RWPE2 (cell line): ENCODE results near the gene BEST1.

Source experiments
- ATAC-seq: fragments of 200-7000 bp; cut with Tn5 transposase; 3 replicates; pipeline ENCODE4 v1.9.1; 2021; ENCODE audit warnings: low read depth
- DNase-seq: peaks from one replicate; pipeline ENCODE4 v3.0.0-alpha.2; 2020; ENCODE audit warnings: low spot score
- H3K27ac ChIP-seq: fragments of 450-650 bp; 2 replicates; pipeline ENCODE4 v1.5.1; 2017; ENCODE audit warnings: mild to moderate bottlenecking; ENCODE audit not compliant: poor library complexity, severe bottlenecking
- H3K27me3 ChIP-seq: fragments of 250-450 bp; sonication (Bioruptor Pico); 2 replicates; pipeline ENCODE4 v1.5.1; 2021; ENCODE audit warnings: mild to moderate bottlenecking, moderate library complexity; ENCODE audit not compliant: insufficient read depth, poor library complexity, severe bottlenecking
- H3K36me3 ChIP-seq: fragments of 250-450 bp; sonication (Bioruptor Pico); 2 replicates; pipeline ENCODE4 v1.5.1; 2020; ENCODE audit warnings: low read depth, mild to moderate bottlenecking, moderate library complexity
- H3K4me1 ChIP-seq: fragments of 250-450 bp; sonication (Bioruptor Pico); 2 replicates; pipeline ENCODE4 v1.5.1; 2021; ENCODE audit warnings: mild to moderate bottlenecking, moderate library complexity; ENCODE audit not compliant: insufficient read depth, poor library complexity, severe bottlenecking
- H3K4me3 ChIP-seq: fragments of 250-450 bp; sonication (Bioruptor Pico); 2 replicates; pipeline ENCODE4 v1.5.1; 2021; ENCODE audit warnings: mild to moderate bottlenecking, moderate library complexity; ENCODE audit not compliant: severe bottlenecking
- H3K9me3 ChIP-seq: fragments of 250-450 bp; sonication (Bioruptor Pico); 2 replicates; pipeline ENCODE4 v1.5.1; 2021; ENCODE audit warnings: mild to moderate bottlenecking, moderate library complexity; ENCODE audit not compliant: severe bottlenecking
- TF ChIP-seq, protein P1 (sequence below): fragments of 450-650 bp; IDR thresholded peaks from one replicate; pipeline ENCODE4 v1.5.1; 2017; ENCODE audit warnings: mild to moderate bottlenecking, moderate library complexity; ENCODE audit not compliant: poor library complexity, severe bottlenecking

Gene BEST1

DNA sequence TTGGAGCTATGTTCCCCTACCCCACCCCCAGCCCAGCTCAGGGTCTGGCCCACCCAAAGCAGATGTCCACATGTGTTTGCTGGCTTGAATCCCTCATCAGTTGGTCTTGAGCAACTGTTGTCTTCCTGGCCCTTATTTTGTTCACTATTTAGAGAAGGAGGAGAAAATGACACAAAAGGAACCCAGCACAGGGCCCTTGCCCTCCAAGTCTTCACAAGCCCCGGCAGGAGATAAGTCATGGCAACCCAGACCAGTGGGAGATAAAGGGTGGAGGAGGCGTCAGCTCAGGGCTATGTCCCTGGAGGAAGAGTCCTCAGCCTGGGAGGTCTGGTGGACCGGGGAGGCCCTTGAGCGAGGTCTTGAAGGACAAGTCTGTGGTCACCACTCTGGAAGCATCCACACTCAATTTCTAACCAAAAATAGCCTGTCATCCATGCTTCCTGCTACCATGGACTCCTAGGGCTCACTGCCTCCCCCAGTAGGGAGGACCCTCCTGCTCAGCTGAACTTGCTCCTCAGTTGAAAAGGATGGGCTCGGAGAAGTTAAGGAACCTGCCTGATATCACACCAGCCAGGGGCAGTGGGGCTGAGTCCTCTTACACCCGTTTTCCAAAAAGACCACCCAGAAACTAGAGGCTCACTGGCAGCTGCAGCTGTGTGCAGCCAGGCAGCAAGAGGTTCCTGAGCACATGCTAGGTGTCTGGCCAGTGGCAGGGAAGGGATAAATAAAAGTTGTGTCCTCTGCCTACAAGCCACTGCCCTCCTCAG, 31.0 kb upstream of the BEST1 start:
- no peak overlapping the region for H3K27ac ChIP-seq
- DNase-seq = no peak
- no peaks in the 10 kb centered on the region for H3K36me3 ChIP-seq
- no peak overlapping the region for H3K4me3 ChIP-seq
- no peaks in the 10 kb centered on the region for H3K4me1 ChIP-seq
- ATAC-seq = no peak
- TF ChIP-seq, protein P1, sequence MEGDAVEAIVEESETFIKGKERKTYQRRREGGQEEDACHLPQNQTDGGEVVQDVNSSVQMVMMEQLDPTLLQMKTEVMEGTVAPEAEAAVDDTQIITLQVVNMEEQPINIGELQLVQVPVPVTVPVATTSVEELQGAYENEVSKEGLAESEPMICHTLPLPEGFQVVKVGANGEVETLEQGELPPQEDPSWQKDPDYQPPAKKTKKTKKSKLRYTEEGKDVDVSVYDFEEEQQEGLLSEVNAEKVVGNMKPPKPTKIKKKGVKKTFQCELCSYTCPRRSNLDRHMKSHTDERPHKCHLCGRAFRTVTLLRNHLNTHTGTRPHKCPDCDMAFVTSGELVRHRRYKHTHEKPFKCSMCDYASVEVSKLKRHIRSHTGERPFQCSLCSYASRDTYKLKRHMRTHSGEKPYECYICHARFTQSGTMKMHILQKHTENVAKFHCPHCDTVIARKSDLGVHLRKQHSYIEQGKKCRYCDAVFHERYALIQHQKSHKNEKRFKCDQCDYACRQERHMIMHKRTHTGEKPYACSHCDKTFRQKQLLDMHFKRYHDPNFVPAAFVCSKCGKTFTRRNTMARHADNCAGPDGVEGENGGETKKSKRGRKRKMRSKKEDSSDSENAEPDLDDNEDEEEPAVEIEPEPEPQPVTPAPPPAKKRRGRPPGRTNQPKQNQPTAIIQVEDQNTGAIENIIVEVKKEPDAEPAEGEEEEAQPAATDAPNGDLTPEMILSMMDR = no peak
- peaks cover 11% of the 10 kb centered on the region for H3K27me3 ChIP-seq
- H3K9me3 ChIP-seq = no peaks in the 10 kb centered on the region

DNA sequence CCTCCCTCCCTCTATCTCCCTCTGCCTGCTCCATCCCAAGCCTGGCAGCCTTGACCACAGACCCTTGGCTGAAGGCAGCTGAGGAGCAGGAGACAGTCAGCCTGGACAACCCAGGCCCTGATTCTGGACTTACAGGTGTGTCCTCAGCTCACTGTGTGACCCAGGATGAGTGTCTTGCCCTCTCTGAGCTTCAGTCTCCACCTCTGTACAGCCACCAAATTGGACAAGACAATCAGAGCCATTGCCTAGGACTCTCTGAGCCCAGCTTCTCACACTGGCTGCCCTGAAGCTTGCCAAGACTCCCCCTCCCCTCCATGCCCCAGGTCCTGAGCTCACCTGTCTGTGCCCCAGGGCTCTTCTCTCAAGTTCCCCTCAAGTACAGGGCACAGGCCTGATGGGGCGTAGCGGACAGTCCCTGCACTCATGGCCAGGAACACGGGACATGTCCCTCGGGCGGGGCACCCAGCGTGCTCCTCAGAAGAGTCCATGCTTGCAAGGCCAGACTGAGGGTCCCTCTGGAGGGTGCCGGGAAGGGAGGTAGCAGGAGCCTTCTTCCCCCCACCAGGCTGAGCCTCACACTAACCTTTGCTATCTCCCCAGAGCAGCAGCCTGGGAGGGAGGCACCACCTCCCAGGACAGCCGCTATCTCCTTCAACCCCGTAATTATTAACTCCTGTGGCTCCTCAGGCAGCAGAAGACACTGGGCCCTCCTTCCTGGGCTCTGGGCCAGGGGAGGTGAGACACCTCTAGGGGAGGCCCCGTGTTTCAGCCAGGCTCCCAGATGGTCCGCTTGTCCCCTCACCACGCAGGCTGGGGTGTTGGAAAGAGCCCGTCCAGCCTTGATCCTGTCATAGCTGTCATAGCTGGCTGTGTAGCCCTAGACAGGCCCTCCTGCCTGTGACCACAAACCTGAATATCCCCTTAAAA, 30.2 kb upstream of the BEST1 start:
- no peaks in the 10 kb centered on the region for H3K36me3 ChIP-seq
- no peak overlapping the region for H3K27ac ChIP-seq
- peak; percentile 30; the same call in 2 of the 3 replicates for ATAC-seq
- TF ChIP-seq, protein P1 = no peak
- H3K4me3 ChIP-seq = no peak overlapping the region
- no peaks in the 10 kb centered on the region for H3K9me3 ChIP-seq
- H3K4me1 ChIP-seq = no peaks in the 10 kb centered on the region
- DNase-seq = peak; percentile 61
- H3K27me3 ChIP-seq = peaks cover 11% of the 10 kb centered on the region

DNA sequence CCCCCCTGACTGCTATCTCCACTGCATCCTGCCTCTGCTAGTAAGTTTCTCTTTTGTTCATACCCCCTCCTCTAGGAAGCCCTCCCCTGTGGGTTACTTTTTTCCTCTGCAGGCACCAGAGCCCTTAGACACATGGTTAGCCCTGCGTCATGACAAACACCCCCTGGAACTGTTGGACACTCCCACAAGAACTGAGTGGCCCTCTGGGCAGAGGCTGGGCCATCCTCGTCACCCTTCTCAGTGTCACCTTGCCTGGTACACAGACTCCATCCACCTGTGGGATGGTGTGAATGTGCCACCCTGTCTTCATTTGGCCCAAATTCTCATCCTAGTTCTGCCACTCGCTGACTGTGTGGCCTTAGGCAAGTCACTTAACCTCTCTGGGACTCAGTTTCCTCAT, 28.7 kb upstream of the BEST1 start:
- H3K27me3 ChIP-seq = peaks cover 11% of the 10 kb centered on the region
- TF ChIP-seq, protein P1 = no peak
- H3K27ac ChIP-seq = no peak overlapping the region
- DNase-seq (no peak), ATAC-seq (no peak)
- H3K36me3 ChIP-seq = no peaks in the 10 kb centered on the region
- no peak overlapping the region for H3K4me3 ChIP-seq
- H3K4me1 ChIP-seq = no peaks in the 10 kb centered on the region
- no peaks in the 10 kb centered on the region for H3K9me3 ChIP-seq

DNA sequence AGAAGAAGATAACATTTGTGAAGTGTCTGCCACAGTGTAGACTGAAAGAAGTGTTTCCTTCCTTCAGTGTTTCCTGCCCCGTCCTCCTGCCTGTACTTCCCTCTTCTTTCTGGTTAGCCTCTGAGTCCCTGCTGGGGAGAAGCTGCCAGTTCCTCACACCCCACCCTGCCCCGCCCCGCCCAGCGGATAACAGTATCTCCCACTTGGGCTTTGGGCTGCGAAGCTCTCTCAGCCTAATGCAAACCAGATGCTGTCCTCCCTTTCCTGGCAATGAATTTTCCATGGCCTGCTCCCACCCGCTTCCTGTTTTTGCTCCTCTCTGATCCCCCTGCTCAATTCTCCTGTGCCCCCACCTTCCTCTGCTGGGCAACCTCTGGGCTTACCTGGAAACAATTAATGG, 27.6 kb upstream of the BEST1 start:
- Histone ChIP-seq H3K9me3 (no peaks in the 10 kb centered on the region), H3K4me1 (no peaks in the 10 kb centered on the region), H3K4me3 (no peak overlapping the region), H3K27me3 (peaks cover 11% of the 10 kb centered on the region), H3K36me3 (no peaks in the 10 kb centered on the region), H3K27ac (no peak overlapping the region)
- TF ChIP-seq, protein P1 = no peak
- ATAC-seq (no peak), DNase-seq (no peak)
